H1 (cell line): ENCODE results near the gene MYO1D. TPM values are rescaled to one million over a fixed set of nuclear protein-coding genes. Genes with fewer than 3 reads are reported as not detected.

Experiments
- CTCF ChIA-PET: fragments of 300-600 bp; sonication (Branson Sonifier 250); formaldehyde crosslinking; loops from one replicate; lab custom pipeline; 2021; ENCODE audit not compliant: partially characterized antibody; lab: Charles Lee
- POLR2A ChIA-PET: fragments of 300-600 bp; sonication (Branson Sonifier 250); formaldehyde crosslinking; loops from one replicate; lab custom pipeline; 2021; ENCODE audit warnings: inconsistent platforms; ENCODE audit not compliant: partially characterized antibody; lab: Charles Lee
- DNase-seq, 2 experiments: peaks; one replicate each; pipeline versions ENCODE4 v3.0.0 to v3.0.0-alpha.2; 2010 to 2022; ENCODE audit warnings: low spot score in 2 of 2, low read depth in 1 of 2, mixed read lengths in 1 of 2
- FAIRE-seq: peaks from 2 replicates; lab custom pipeline; 2011; peaks lifted over from hg19 to GRCh38; lab: Jason Lieb, UNC
- H2AFZ ChIP-seq: 2 replicates; pipeline ENCODE4 v1.8.1; 2012; ENCODE audit warnings: low read length, inconsistent platforms
- H2AK5ac ChIP-seq: 2 replicates; pipeline ENCODE4 v1.6.1; 2013; ENCODE audit warnings: low read depth, low read length
- H2BK120ac ChIP-seq: replicated peaks from 2 replicates; pipeline ENCODE3; 2013; ENCODE audit warnings: low read depth, low read length, inconsistent platforms
- H2BK12ac ChIP-seq: 2 replicates; pipeline ENCODE4 v1.6.1; 2013; ENCODE audit warnings: low read depth, low read length
- H2BK15ac ChIP-seq: 2 replicates; pipeline ENCODE4 v1.6.1; 2013; ENCODE audit warnings: low read length
- H2BK20ac ChIP-seq: 2 replicates; pipeline ENCODE4 v1.6.1; 2013; ENCODE audit warnings: low read length
- H2BK5ac ChIP-seq: 2 replicates; pipeline ENCODE4 v1.6.1; 2013; ENCODE audit warnings: low read depth, low read length
- H3K14ac ChIP-seq: 2 replicates; pipeline ENCODE4 v1.6.1; 2013; ENCODE audit warnings: inconsistent platforms; ENCODE audit not compliant: insufficient read length
- H3K18ac ChIP-seq: 2 replicates; pipeline ENCODE4 v1.6.1; 2013; ENCODE audit warnings: low read length; ENCODE audit errors: extremely low read depth
- H3K23ac ChIP-seq: 2 replicates; pipeline ENCODE4 v1.6.1; 2013; ENCODE audit warnings: inconsistent platforms; ENCODE audit not compliant: insufficient read length
- H3K23me2 ChIP-seq: 2 replicates; pipeline ENCODE4 v1.6.1; 2013; ENCODE audit warnings: low read depth, low read length
- H3K27ac ChIP-seq: 2 replicates; pipeline ENCODE4 v1.6.1; 2011; ENCODE audit warnings: low read depth, low read length, inconsistent platforms
- H3K27me3 ChIP-seq, 4 experiments: replicated peaks in 1 of 4; 1 replicate in 1 of 4; 2 replicates in 3 of 4; pipeline versions ENCODE4 v1.6.1 to v1.8.1; 2011 to 2013; ENCODE audit warnings: low read length in 3 of 4, mild to moderate bottlenecking in 3 of 4, inconsistent platforms in 2 of 4, mixed read lengths in 2 of 4, moderate library complexity in 1 of 4; ENCODE audit not compliant: control insufficient read depth in 3 of 4, insufficient read depth in 3 of 4; ENCODE audit errors: extremely low read depth in 1 of 4
- H3K36me3 ChIP-seq, 4 experiments: 2 replicates each; pipeline versions ENCODE4 v1.6.1 to v1.8.1; 2011 to 2013; ENCODE audit warnings: mild to moderate bottlenecking in 4 of 4, low read length in 3 of 4, moderate library complexity in 2 of 4, control low read depth in 1 of 4, inconsistent platforms in 1 of 4; ENCODE audit not compliant: insufficient read depth in 4 of 4, control insufficient read depth in 2 of 4
- H3K4ac ChIP-seq: replicated peaks from 2 replicates; pipeline ENCODE3; 2013; ENCODE audit warnings: low read length, low read depth, mixed read lengths, inconsistent platforms; ENCODE audit not compliant: insufficient read length
- H3K4me1 ChIP-seq, 4 experiments: replicated peaks in 1 of 4; 1 replicate in 1 of 4; 2 replicates in 3 of 4; pipeline versions ENCODE4 v1.6.1 to v1.8.1; 2011 to 2013; ENCODE audit warnings: low read length in 3 of 4, inconsistent platforms in 2 of 4, mixed read lengths in 1 of 4; ENCODE audit not compliant: insufficient read depth in 4 of 4, control insufficient read depth in 3 of 4
- H3K4me2 ChIP-seq, 2 experiments: 2 replicates each; pipeline versions ENCODE4 v1.6.1 to v1.8.1; 2011 to 2013; ENCODE audit warnings: low read depth in 2 of 2, low read length in 2 of 2, control low read depth in 1 of 2, inconsistent platforms in 1 of 2, mild to moderate bottlenecking in 1 of 2; ENCODE audit not compliant: insufficient read depth in 1 of 2
- H3K4me3 ChIP-seq, 4 experiments: fragments of 200-600, 300-600 bp in 1 of 4; sonication (generic), shearing (Covaris generic), sonication (Bioruptor Twin) in 1 of 4; 2 replicates each; pipeline versions ENCODE4 v1.5.1 to v1.8.1; 2011 to 2016; ENCODE audit warnings: low read length in 4 of 4, low read depth in 3 of 4, control low read depth in 2 of 4, inconsistent platforms in 2 of 4, mild to moderate bottlenecking in 2 of 4, mixed read lengths in 1 of 4, moderate library complexity in 1 of 4; ENCODE audit not compliant: insufficient read depth in 2 of 4; ENCODE audit errors: extremely low read depth in 1 of 4
- H3K56ac ChIP-seq: replicated peaks from 2 replicates; pipeline ENCODE3; 2013; ENCODE audit warnings: low read depth, mild to moderate bottlenecking, mixed read lengths, low read length, inconsistent platforms; ENCODE audit not compliant: insufficient read length
- H3K79me1 ChIP-seq: 2 replicates; pipeline ENCODE4 v1.6.1; 2013; ENCODE audit warnings: low read depth, low read length, control low read depth
- H3K79me2 ChIP-seq, 2 experiments: 2 replicates each; pipeline versions ENCODE4 v1.6.1 to v1.8.1; 2012 to 2013; ENCODE audit warnings: low read length in 2 of 2, mild to moderate bottlenecking in 2 of 2, inconsistent platforms in 1 of 2; ENCODE audit not compliant: insufficient read depth in 2 of 2, control insufficient read depth in 1 of 2
- H3K9ac ChIP-seq, 4 experiments: replicated peaks in 1 of 4; 1 replicate in 1 of 4; 2 replicates in 3 of 4; pipeline versions ENCODE4 v1.6.1 to v1.8.1; 2011 to 2013; ENCODE audit warnings: low read depth in 3 of 4, low read length in 3 of 4, control low read depth in 2 of 4, mild to moderate bottlenecking in 2 of 4, moderate library complexity in 2 of 4, inconsistent platforms in 1 of 4; ENCODE audit errors: extremely low read depth in 1 of 4
- H3K9me3 ChIP-seq, 2 experiments: 2 replicates each; pipeline versions ENCODE4 v1.6.1 to v1.8.1; 2012 to 2013; ENCODE audit warnings: mild to moderate bottlenecking in 2 of 2, moderate library complexity in 2 of 2, control low read depth in 1 of 2, inconsistent platforms in 1 of 2, low read depth in 1 of 2, low read length in 1 of 2, mixed read lengths in 1 of 2; ENCODE audit not compliant: insufficient read depth in 2 of 2
- H4K20me1 ChIP-seq, 2 experiments: replicated peaks in 1 of 2; 2 replicates each; pipeline versions ENCODE3 to v1.8.1; 2011 to 2013; ENCODE audit warnings: inconsistent platforms in 2 of 2, low read length in 2 of 2, mild to moderate bottlenecking in 1 of 2; ENCODE audit not compliant: insufficient read depth in 2 of 2, control insufficient read depth in 1 of 2
- H4K5ac ChIP-seq: 2 replicates; pipeline ENCODE4 v1.6.1; 2013; ENCODE audit warnings: low read length, low read depth, mixed read lengths, inconsistent platforms; ENCODE audit not compliant: insufficient read length
- H4K8ac ChIP-seq: 2 replicates; pipeline ENCODE4 v1.8.0; 2013; ENCODE audit warnings: mild to moderate bottlenecking, moderate library complexity, low read length, inconsistent platforms; ENCODE audit not compliant: insufficient read depth; ENCODE audit errors: extremely low read depth
- H4K91ac ChIP-seq: replicated peaks from 2 replicates; pipeline ENCODE3; 2013; ENCODE audit warnings: low read length, mixed read lengths, inconsistent platforms; ENCODE audit not compliant: insufficient read length
- BACH1 ChIP-seq: IDR thresholded peaks from 2 replicates; pipeline ENCODE4 v1.6.1; 2012; ENCODE audit warnings: low read length, improper control_type of control experiment
- EZH2 ChIP-seq: fragments of 200-600 bp; sonication (generic); IDR thresholded peaks from 2 replicates; pipeline ENCODE4 v1.7.1; 2012; ENCODE audit warnings: low read depth, mild to moderate bottlenecking, moderate library complexity, low read length, inconsistent platforms; ENCODE audit not compliant: severe bottlenecking
- JUN ChIP-seq: IDR thresholded peaks from 2 replicates; pipeline ENCODE4 v1.6.1; 2011; ENCODE audit warnings: low read depth, mild to moderate bottlenecking, improper control_type of control experiment, low read length
- KDM1A ChIP-seq: fragments of 200-600, 300-600 bp; sonication (generic); IDR thresholded peaks from 2 replicates; pipeline ENCODE4 v1.7.1; 2016; ENCODE audit warnings: mild to moderate bottlenecking, low read length, borderline replicate concordance
- KDM4A ChIP-seq: IDR thresholded peaks from one replicate; pipeline ENCODE4 v1.7.1; 2012; ENCODE audit warnings: low read depth, mild to moderate bottlenecking, moderate library complexity, low read length, inconsistent platforms; ENCODE audit not compliant: severe bottlenecking
- MAX ChIP-seq: IDR thresholded peaks from 2 replicates; pipeline ENCODE4 v1.6.1; 2012; ENCODE audit warnings: inconsistent platforms
- NANOG ChIP-seq: IDR thresholded peaks from 2 replicates; pipeline ENCODE4 v1.6.1; 2011; ENCODE audit warnings: low read length, low read depth, mild to moderate bottlenecking, inconsistent platforms; ENCODE audit not compliant: insufficient read depth, poor library complexity, severe bottlenecking
- POLR2A ChIP-seq, 2 experiments: IDR thresholded peaks; 1 replicate in 1 of 2; 2 replicates in 1 of 2; pipeline ENCODE4 v1.6.1; 2011; ENCODE audit warnings: low read depth in 2 of 2, low read length in 2 of 2, mild to moderate bottlenecking in 2 of 2; ENCODE audit errors: control extremely low read depth in 1 of 2
- SAP30 ChIP-seq: fragments of 300-600 bp; sonication (generic); IDR thresholded peaks from 2 replicates; pipeline ENCODE4 v1.7.1; 2012; ENCODE audit warnings: low read length, moderate library complexity, mild to moderate bottlenecking, inconsistent platforms; ENCODE audit not compliant: insufficient read depth, insufficient replicate concordance
- SP1 ChIP-seq: IDR thresholded peaks from 2 replicates; pipeline ENCODE4 v1.6.1; 2011; ENCODE audit warnings: low read depth, low read length
- TAF7 ChIP-seq: optimal IDR thresholded peaks from 2 replicates; pipeline ENCODE3; 2011; ENCODE audit warnings: low read depth, mild to moderate bottlenecking, inconsistent platforms, low read length, moderate library complexity, borderline replicate concordance
- TCF12 ChIP-seq: IDR thresholded peaks from 2 replicates; pipeline ENCODE4 v1.6.1; 2011; ENCODE audit warnings: low read depth, mild to moderate bottlenecking, low read length
- WGBS, 2 experiments: shearing (Covaris generic) in 1 of 2; methylation state at CpG; one replicate each; pipeline versions ENCODE4 v1.1.6 to v1.1.7; 2013 to 2015; ENCODE audit warnings: low lambda C conversion rate in 2 of 2, mixed read lengths in 2 of 2, inconsistent platforms in 1 of 2, low coverage in 1 of 2, missing lambda C conversion rate in 1 of 2; ENCODE audit not compliant: insufficient replicate concordance in 2 of 2, insufficient coverage in 1 of 2, insufficient read length in 1 of 2; ENCODE audit errors: extremely low coverage in 1 of 2, missing lambda C conversion rate in 1 of 2; 5-methylcytosine and 5-hydroxymethylcytosine counted together
- polyA plus RNA-seq, 7 experiments: library from polyadenylated mRNA; depleted of rRNA in 3 of 7; stranded (reverse) in 5 of 7; unstranded in 2 of 7; fragments of >200 nt in 5 of 7; fragments of 200-250 nt in 2 of 7; gene quantifications; 1 replicate in 5 of 7; 2 replicates in 1 of 7; 4 replicates in 1 of 7; pipeline versions ENCODE4 v1.2.1 to v1.2.3, GENCODE V29; 2011 to 2013; ENCODE audit warnings: missing spikeins in 2 of 7, mixed read lengths in 2 of 7
- total RNA-seq: library from RNA; stranded (reverse); fragmentation: NEBNext Ultra II Directional; extraction: Animal tissue kit (Norgen Biotek cat#: 25700); gene quantifications from 2 replicates; pipeline ENCODE4 v1.2.1, GENCODE V29; 2021

Gene MYO1D
- total and polyA plus RNA-seq, 2 of the 8 experiments (the other 6 are each of a cell fraction or from before 2014, with no cell fraction given), result 6.5 to 25.4 TPM

- Histone ChIP-seq H3K9ac (no peak overlapping the region), H2AFZ (no peak overlapping the region), H3K4ac (no peak overlapping the region), H3K79me2 (no peaks in the 10 kb centered on the region), H3K27ac (no peak overlapping the region), H3K9me3 (no peaks in the 10 kb centered on the region), H3K79me1 (no peaks in the 10 kb centered on the region), H3K56ac (no peak overlapping the region), H3K36me3 (no peaks in the 10 kb centered on the region), H3K14ac (no peak overlapping the region), H4K5ac (no peak overlapping the region), H3K4me2 (no peak overlapping the region), H2BK12ac (no peak overlapping the region), H3K23ac (no peak overlapping the region), H3K23me2 (no peaks in the 10 kb centered on the region), H4K20me1 (no peaks in the 10 kb centered on the region), H3K18ac (no peak overlapping the region), H3K4me1 (no peaks in the 10 kb centered on the region), H3K4me3 (no peak overlapping the region), H2AK5ac (no peak overlapping the region), H2BK120ac (no peak overlapping the region), H3K27me3 (no peaks in the 10 kb centered on the region), H2BK5ac (no peak overlapping the region), H4K8ac (no peak overlapping the region), H2BK15ac (no peak overlapping the region), H2BK20ac (no peak overlapping the region), H4K91ac (no peak overlapping the region)
- FAIRE-seq (no peak), DNase-seq (no peak)
- 79% methylated on average over 23 of the region's 23 CpGs; no CpG with 5 or more reads in 1 of the 2 experiments for WGBS, 2 experiments
- ChIA-PET POLR2A (interaction anchor here (0.8 kb wide), 1 partner anchor 15 kb away, joined by 3 read pairs; no protein-coding TSS in a partner anchor), CTCF (interaction anchor here (0.6 to 3.7 kb wide), 48 partner anchors 9 to 510 kb away, joined by 3 to 26 read pairs (median 4); no protein-coding TSS in a partner anchor)
- no peak for TF ChIP-seq SAP30
- no peak for TF ChIP-seq MAX
- no peak for TF ChIP-seq KDM4A
- TF ChIP-seq JUN, result no peak
- TF ChIP-seq SP1, result no peak
- no peak for TF ChIP-seq KDM1A
- TF ChIP-seq TCF12, result no peak
- no peak for TF ChIP-seq NANOG
- no peak for TF ChIP-seq TAF7
- TF ChIP-seq EZH2, result no peak
- no peak for TF ChIP-seq BACH1
- no peak for TF ChIP-seq POLR2A (IDR thresholded peaks at IDR 0.05; ENCODE audit: control extremely low read depth in 1 of 2, low read depth in 2 of 2, low read length in 2 of 2)
Measured at GRCh38 chr17:32658470-32659418, 218.2 kb downstream of the MYO1D start.
